HepG2 (cell line): ENCODE data around the gene GPX1. TPM values are rescaled to one million over a fixed set of nuclear protein-coding genes. Genes with fewer than 3 reads are reported as not detected.

Source experiments
- BRF2 ChIP-seq: sonication (generic); formaldehyde crosslinking; IDR thresholded peaks from 2 replicates; pipeline ENCODE4 v1.8.1; 2022; ENCODE audit warnings: mild to moderate bottlenecking, missing genetic modification reagents
- ISL2 ChIP-seq: sonication (generic); formaldehyde crosslinking; IDR thresholded peaks from 2 replicates; pipeline ENCODE4 v1.5.0; 2020; ENCODE audit warnings: missing genetic modification reagents
- MYC ChIP-seq: sonication (generic); formaldehyde crosslinking; IDR thresholded peaks from 2 replicates; pipeline ENCODE4 v1.9.0; 2021; ENCODE audit warnings: missing genetic modification reagents, borderline replicate concordance
- NR2F1 ChIP-seq, 2 experiments: fragments of 450-650 bp in 1 of 2; formaldehyde crosslinking in 1 of 2; IDR thresholded peaks; 2 replicates each; pipeline versions ENCODE4 v1.5.0 to v1.6.1; 2016 to 2020; ENCODE audit warnings: mild to moderate bottlenecking in 1 of 2, missing compliant biosample characterization in 1 of 2, missing genetic modification reagents in 1 of 2, moderate library complexity in 1 of 2
- XBP1 ChIP-seq: sonication (generic); formaldehyde crosslinking; IDR thresholded peaks from 2 replicates; pipeline ENCODE4 v1.5.0; 2020; ENCODE audit warnings: missing genetic modification reagents
- ZNF737 ChIP-seq: sonication (generic); formaldehyde crosslinking; IDR thresholded peaks from 2 replicates; pipeline ENCODE4 v1.5.0; 2020; ENCODE audit warnings: missing genetic modification reagents, mild to moderate bottlenecking, borderline replicate concordance
- ZNF773 ChIP-seq: sonication (generic); formaldehyde crosslinking; IDR thresholded peaks from 2 replicates; pipeline ENCODE4 v1.4.0; 2020; ENCODE audit warnings: missing genetic modification reagents, borderline replicate concordance
- ZNF879 ChIP-seq: sonication (generic); formaldehyde crosslinking; IDR thresholded peaks from 2 replicates; pipeline ENCODE4 v1.8.1; 2023; ENCODE audit warnings: missing genetic modification reagents
- ZSCAN22 ChIP-seq: sonication (generic); formaldehyde crosslinking; IDR thresholded peaks from 2 replicates; pipeline ENCODE4 v1.4.0; 2020; ENCODE audit warnings: mild to moderate bottlenecking, missing genetic modification reagents
- polyA plus RNA-seq, 8 experiments: library from polyadenylated mRNA; depleted of rRNA in 3 of 8; stranded (reverse) in 7 of 8; unstranded in 1 of 8; fragments of >200 nt; fragmentation: Illumina TruSeq in 4 of 8; extraction: Trizol in 4 of 8; gene quantifications; 2 replicates each; pipeline versions ENCODE4 v1.2.1 to v1.2.3, GENCODE V29; 2011 to 2016; ENCODE audit warnings: low read depth in 4 of 8, missing spikeins in 1 of 8, mixed read lengths in 1 of 8; ENCODE audit not compliant: insufficient read depth in 1 of 8
- total RNA-seq, 5 experiments: library from RNA; depleted of rRNA; stranded (reverse); fragments of >200 nt; fragmentation: Illumina TruSeq; extraction: Trizol; gene quantifications; 2 replicates each; pipeline ENCODE4 v1.2.3, GENCODE V29; 2016; ENCODE audit warnings: low read depth in 1 of 5
- TF ChIP-seq, protein P1 (sequence below): sonication (generic); formaldehyde crosslinking; IDR thresholded peaks from 2 replicates; pipeline ENCODE4 v1.4.0; 2020; ENCODE audit warnings: missing genetic modification reagents
- TF ChIP-seq, protein P2 (sequence below): sonication (generic); formaldehyde crosslinking; IDR thresholded peaks from 2 replicates; pipeline ENCODE4 v1.4.0; 2020; ENCODE audit warnings: missing genetic modification reagents
- TF ChIP-seq, protein P3 (sequence below): sonication (generic); formaldehyde crosslinking; IDR thresholded peaks from 2 replicates; pipeline ENCODE4 v1.4.0; 2020; ENCODE audit warnings: missing genetic modification reagents, borderline replicate concordance
- TF ChIP-seq, protein P4 (sequence below): sonication (generic); formaldehyde crosslinking; IDR thresholded peaks from 2 replicates; pipeline ENCODE4 v1.4.0; 2020; ENCODE audit warnings: missing genetic modification reagents

The GPX1 gene
- total and polyA plus RNA-seq, 2 of the 13 experiments (the other 11 are each of a cell fraction or from before 2014, with no cell fraction given): 149 to 168 TPM

DNA sequence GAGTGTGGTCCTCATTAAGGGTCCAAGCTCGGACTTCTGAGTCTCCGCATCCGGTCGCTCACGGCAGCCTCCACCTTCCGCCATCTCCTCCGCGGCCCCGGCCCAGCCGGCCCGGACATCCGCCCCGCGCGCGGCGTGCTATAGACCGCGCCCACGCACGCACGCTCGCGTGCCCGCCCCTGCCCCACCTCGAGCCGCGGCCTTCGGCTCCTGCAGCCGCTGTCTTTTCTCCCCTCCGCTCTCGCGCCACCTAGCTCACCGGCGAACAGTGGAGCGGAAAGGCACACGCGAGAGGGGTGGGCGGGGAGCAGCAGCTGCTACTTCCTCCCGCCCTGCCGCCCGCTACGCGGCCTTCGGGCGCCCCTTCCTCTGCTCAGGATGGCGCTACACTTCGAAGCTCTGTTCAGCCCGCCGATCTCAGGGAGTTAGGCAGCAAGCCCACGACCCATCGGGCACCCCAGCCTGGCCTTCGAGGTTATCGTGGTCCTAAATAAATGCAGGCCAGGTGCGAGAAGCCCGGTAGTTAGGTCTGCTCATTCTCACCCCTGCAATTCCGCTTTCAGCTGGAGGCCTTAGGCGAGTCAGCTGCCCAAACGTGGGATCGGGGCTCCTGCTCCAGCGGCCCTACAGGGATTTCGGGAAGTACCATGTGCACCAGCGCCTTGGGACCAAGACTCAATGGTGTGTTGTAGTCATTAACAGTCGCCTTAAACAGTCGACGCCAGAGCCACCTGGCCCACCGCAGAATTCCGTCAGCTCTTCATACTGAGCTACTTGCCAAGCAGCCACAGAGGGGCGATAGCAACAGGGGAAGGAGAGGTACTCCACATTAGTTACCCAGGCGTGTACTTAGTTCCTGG, 18.0 kb downstream of the GPX1 start, which contains the start of gene USP4 (continued):
- TF ChIP-seq ZNF737 (CRISPR knock-in tag) (peak; percentile 98), ZNF773 (CRISPR knock-in tag) (peak; percentile 52; the same call in 1 of the 2 replicates), XBP1 (no peak), BRF2 (peak; percentile 92), ISL2 (peak; percentile 83), NR2F1 (CRISPR knock-in tag; IDR thresholded peaks at IDR 0.05) (peak in 1 of 2 experiments; percentile 17; a peak in 1 of 4 replicates), ZSCAN22 (CRISPR knock-in tag) (peak; percentile 86), ZNF879 (CRISPR knock-in tag) (peak; percentile 72), MYC (CRISPR knock-in tag) (peak; percentile 91)
- TF ChIP-seq, protein P1, sequence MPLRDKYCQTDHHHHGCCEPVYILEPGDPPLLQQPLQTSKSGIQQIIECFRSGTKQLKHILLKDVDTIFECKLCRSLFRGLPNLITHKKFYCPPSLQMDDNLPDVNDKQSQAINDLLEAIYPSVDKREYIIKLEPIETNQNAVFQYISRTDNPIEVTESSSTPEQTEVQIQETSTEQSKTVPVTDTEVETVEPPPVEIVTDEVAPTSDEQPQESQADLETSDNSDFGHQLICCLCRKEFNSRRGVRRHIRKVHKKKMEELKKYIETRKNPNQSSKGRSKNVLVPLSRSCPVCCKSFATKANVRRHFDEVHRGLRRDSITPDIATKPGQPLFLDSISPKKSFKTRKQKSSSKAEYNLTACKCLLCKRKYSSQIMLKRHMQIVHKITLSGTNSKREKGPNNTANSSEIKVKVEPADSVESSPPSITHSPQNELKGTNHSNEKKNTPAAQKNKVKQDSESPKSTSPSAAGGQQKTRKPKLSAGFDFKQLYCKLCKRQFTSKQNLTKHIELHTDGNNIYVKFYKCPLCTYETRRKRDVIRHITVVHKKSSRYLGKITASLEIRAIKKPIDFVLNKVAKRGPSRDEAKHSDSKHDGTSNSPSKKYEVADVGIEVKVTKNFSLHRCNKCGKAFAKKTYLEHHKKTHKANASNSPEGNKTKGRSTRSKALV (CRISPR knock-in tag): peak; percentile 57; the same call in 1 of the 2 replicates
- TF ChIP-seq, protein P2, sequence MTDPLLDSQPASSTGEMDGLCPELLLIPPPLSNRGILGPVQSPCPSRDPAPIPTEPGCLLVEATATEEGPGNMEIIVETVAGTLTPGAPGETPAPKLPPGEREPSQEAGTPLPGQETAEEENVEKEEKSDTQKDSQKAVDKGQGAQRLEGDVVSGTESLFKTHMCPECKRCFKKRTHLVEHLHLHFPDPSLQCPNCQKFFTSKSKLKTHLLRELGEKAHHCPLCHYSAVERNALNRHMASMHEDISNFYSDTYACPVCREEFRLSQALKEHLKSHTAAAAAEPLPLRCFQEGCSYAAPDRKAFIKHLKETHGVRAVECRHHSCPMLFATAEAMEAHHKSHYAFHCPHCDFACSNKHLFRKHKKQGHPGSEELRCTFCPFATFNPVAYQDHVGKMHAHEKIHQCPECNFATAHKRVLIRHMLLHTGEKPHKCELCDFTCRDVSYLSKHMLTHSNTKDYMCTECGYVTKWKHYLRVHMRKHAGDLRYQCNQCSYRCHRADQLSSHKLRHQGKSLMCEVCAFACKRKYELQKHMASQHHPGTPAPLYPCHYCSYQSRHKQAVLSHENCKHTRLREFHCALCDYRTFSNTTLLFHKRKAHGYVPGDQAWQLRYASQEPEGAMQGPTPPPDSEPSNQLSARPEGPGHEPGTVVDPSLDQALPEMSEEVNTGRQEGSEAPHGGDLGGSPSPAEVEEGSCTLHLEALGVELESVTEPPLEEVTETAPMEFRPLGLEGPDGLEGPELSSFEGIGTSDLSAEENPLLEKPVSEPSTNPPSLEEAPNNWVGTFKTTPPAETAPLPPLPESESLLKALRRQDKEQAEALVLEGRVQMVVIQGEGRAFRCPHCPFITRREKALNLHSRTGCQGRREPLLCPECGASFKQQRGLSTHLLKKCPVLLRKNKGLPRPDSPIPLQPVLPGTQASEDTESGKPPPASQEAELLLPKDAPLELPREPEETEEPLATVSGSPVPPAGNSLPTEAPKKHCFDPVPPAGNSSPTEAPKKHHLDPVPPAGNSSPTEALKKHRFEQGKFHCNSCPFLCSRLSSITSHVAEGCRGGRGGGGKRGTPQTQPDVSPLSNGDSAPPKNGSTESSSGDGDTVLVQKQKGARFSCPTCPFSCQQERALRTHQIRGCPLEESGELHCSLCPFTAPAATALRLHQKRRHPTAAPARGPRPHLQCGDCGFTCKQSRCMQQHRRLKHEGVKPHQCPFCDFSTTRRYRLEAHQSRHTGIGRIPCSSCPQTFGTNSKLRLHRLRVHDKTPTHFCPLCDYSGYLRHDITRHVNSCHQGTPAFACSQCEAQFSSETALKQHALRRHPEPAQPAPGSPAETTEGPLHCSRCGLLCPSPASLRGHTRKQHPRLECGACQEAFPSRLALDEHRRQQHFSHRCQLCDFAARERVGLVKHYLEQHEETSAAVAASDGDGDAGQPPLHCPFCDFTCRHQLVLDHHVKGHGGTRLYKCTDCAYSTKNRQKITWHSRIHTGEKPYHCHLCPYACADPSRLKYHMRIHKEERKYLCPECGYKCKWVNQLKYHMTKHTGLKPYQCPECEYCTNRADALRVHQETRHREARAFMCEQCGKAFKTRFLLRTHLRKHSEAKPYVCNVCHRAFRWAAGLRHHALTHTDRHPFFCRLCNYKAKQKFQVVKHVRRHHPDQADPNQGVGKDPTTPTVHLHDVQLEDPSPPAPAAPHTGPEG (CRISPR knock-in tag): peak; percentile 91
- TF ChIP-seq, protein P3, sequence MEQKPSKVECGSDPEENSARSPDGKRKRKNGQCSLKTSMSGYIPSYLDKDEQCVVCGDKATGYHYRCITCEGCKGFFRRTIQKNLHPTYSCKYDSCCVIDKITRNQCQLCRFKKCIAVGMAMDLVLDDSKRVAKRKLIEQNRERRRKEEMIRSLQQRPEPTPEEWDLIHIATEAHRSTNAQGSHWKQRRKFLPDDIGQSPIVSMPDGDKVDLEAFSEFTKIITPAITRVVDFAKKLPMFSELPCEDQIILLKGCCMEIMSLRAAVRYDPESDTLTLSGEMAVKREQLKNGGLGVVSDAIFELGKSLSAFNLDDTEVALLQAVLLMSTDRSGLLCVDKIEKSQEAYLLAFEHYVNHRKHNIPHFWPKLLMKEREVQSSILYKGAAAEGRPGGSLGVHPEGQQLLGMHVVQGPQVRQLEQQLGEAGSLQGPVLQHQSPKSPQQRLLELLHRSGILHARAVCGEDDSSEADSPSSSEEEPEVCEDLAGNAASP (CRISPR knock-in tag): peak; percentile 80
- TF ChIP-seq, protein P4, sequence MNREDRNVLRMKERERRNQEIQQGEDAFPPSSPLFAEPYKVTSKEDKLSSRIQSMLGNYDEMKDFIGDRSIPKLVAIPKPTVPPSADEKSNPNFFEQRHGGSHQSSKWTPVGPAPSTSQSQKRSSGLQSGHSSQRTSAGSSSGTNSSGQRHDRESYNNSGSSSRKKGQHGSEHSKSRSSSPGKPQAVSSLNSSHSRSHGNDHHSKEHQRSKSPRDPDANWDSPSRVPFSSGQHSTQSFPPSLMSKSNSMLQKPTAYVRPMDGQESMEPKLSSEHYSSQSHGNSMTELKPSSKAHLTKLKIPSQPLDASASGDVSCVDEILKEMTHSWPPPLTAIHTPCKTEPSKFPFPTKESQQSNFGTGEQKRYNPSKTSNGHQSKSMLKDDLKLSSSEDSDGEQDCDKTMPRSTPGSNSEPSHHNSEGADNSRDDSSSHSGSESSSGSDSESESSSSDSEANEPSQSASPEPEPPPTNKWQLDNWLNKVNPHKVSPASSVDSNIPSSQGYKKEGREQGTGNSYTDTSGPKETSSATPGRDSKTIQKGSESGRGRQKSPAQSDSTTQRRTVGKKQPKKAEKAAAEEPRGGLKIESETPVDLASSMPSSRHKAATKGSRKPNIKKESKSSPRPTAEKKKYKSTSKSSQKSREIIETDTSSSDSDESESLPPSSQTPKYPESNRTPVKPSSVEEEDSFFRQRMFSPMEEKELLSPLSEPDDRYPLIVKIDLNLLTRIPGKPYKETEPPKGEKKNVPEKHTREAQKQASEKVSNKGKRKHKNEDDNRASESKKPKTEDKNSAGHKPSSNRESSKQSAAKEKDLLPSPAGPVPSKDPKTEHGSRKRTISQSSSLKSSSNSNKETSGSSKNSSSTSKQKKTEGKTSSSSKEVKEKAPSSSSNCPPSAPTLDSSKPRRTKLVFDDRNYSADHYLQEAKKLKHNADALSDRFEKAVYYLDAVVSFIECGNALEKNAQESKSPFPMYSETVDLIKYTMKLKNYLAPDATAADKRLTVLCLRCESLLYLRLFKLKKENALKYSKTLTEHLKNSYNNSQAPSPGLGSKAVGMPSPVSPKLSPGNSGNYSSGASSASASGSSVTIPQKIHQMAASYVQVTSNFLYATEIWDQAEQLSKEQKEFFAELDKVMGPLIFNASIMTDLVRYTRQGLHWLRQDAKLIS (CRISPR knock-in tag): no peak
